ENCODE measurements around the gene MYO7B. TPM values are rescaled to one million over a fixed set of nuclear protein-coding genes. Genes with fewer than 3 reads are reported as not detected.

The MYO7B gene
- total and polyA plus RNA-seq, 4 donors, result 0.51 to 4.7 (median 1.9) TPM

DNA sequence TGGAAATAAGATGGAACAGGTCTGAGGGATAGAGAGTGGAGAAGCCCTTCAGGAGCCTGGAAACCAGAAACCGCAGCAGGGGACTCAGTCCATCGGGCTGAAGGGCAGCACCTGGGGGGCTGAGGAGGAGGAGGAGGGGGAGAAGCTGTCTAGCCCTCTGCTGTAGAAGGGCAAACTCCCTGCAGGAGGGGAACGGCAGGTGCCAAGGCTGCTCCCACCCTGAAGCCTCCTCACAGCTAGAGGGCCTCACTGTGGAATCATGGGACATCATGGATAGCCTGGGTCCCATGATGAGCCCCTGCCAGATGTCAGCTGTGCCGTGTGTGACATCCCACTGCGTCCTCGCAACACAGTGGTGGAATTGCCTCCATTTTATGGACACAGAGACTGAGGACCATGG, 435 bp downstream of the MYO7B start:
- TF ChIP-seq, protein P1, sequence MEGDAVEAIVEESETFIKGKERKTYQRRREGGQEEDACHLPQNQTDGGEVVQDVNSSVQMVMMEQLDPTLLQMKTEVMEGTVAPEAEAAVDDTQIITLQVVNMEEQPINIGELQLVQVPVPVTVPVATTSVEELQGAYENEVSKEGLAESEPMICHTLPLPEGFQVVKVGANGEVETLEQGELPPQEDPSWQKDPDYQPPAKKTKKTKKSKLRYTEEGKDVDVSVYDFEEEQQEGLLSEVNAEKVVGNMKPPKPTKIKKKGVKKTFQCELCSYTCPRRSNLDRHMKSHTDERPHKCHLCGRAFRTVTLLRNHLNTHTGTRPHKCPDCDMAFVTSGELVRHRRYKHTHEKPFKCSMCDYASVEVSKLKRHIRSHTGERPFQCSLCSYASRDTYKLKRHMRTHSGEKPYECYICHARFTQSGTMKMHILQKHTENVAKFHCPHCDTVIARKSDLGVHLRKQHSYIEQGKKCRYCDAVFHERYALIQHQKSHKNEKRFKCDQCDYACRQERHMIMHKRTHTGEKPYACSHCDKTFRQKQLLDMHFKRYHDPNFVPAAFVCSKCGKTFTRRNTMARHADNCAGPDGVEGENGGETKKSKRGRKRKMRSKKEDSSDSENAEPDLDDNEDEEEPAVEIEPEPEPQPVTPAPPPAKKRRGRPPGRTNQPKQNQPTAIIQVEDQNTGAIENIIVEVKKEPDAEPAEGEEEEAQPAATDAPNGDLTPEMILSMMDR (IDR thresholded peaks at IDR 0.05; ENCODE audit: control extremely low read depth, extremely low read depth), result no peak
- Histone ChIP-seq H3K4me1 (ENCODE audit: control insufficient read depth in 5 of 5, insufficient read depth in 5 of 5, low read length in 5 of 5) (no peaks in the 10 kb centered on the region), H3K4me3 (no peak overlapping the region), H3K36me3 (ENCODE audit: control insufficient read depth in 4 of 4, insufficient read depth in 4 of 4, low read length in 4 of 4) (no peaks in the 10 kb centered on the region), H3K27me3 (ENCODE audit: control insufficient read depth in 3 of 3, insufficient read depth in 3 of 3, low read length in 2 of 3) (peaks cover 0 to 2% (median 0%) of the 10 kb centered on the region in 3 donors), H3K27ac (ENCODE audit: low read depth in 1 of 2, low read length in 1 of 2) (no peak overlapping the region), H3K9me3 (ENCODE audit: control insufficient read depth in 4 of 4, insufficient read depth in 3 of 4, low read length in 3 of 4) (peaks cover 0 to 3% (median 0%) of the 10 kb centered on the region in 4 donors), H3K9ac (ENCODE audit: insufficient read depth in 1 of 2, low read length in 2 of 2) (no peak overlapping the region)
- DNase-seq, result no peak
- WGBS, 2 donors, result 82 to 93% methylated on average over 6 of the region's 6 CpGs
- ATAC-seq (ENCODE audit: insufficient read depth, low FRiP score), result no peak

- H3K36me3 ChIP-seq (ENCODE audit: control insufficient read depth in 4 of 4, insufficient read depth in 4 of 4, low read length in 4 of 4), result no peaks in the 10 kb centered on the region
- H3K9ac ChIP-seq (ENCODE audit: insufficient read depth in 1 of 2, low read length in 2 of 2), result no peak overlapping the region
- 82 to 86% methylated on average over 7 of the region's 7 CpGs for WGBS, 2 donors
- H3K4me1 ChIP-seq (ENCODE audit: control insufficient read depth in 5 of 5, insufficient read depth in 5 of 5, low read length in 5 of 5), result no peaks in the 10 kb centered on the region
- TF ChIP-seq, protein P1 (IDR thresholded peaks at IDR 0.05; ENCODE audit: control extremely low read depth, extremely low read depth), result no peak
- ATAC-seq (ENCODE audit: insufficient read depth, low FRiP score), result no peak
- no peak for DNase-seq
- no peak overlapping the region for H3K4me3 ChIP-seq
- H3K27me3 ChIP-seq (ENCODE audit: control insufficient read depth in 3 of 3, insufficient read depth in 3 of 3, low read length in 2 of 3), result peaks cover 0 to 2% (median 0%) of the 10 kb centered on the region in 3 donors
- no peak overlapping the region for H3K27ac ChIP-seq (ENCODE audit: low read depth in 1 of 2, low read length in 1 of 2)
- H3K9me3 ChIP-seq (ENCODE audit: control insufficient read depth in 4 of 4, insufficient read depth in 3 of 4, low read length in 3 of 4), result peaks cover 0 to 3% (median 0%) of the 10 kb centered on the region in 4 donors
Measured at GRCh38 chr2:127536707-127537541, 1.4 kb downstream of the MYO7B start.

- Histone ChIP-seq H3K4me3 (no peak overlapping the region), H3K9me3 (ENCODE audit: control insufficient read depth in 4 of 4, insufficient read depth in 3 of 4, low read length in 3 of 4) (peaks cover 0 to 3% (median 0%) of the 10 kb centered on the region in 4 donors), H3K27me3 (ENCODE audit: control insufficient read depth in 3 of 3, insufficient read depth in 3 of 3, low read length in 2 of 3) (peaks cover 0 to 2% (median 0%) of the 10 kb centered on the region in 3 donors), H3K36me3 (ENCODE audit: control insufficient read depth in 4 of 4, insufficient read depth in 4 of 4, low read length in 4 of 4) (no peaks in the 10 kb centered on the region), H3K4me1 (ENCODE audit: control insufficient read depth in 5 of 5, insufficient read depth in 5 of 5, low read length in 5 of 5) (no peaks in the 10 kb centered on the region), H3K27ac (ENCODE audit: low read depth in 1 of 2, low read length in 1 of 2) (no peak overlapping the region), H3K9ac (ENCODE audit: insufficient read depth in 1 of 2, low read length in 2 of 2) (no peak overlapping the region)
- ATAC-seq (ENCODE audit: insufficient read depth, low FRiP score) (no peak), DNase-seq (no peak)
- TF ChIP-seq, protein P1 (IDR thresholded peaks at IDR 0.05; ENCODE audit: control extremely low read depth, extremely low read depth), result no peak
- WGBS, 2 donors, result 92 to 93% methylated on average over 5 of the region's 5 CpGs
Measured at GRCh38 chr2:127537644-127538043, 2.2 kb downstream of the MYO7B start.
